CD4-positive, alpha-beta T cell (primary cell): Measurements from ENCODE around the gene DESI1. TPM values are rescaled to one million over a fixed set of nuclear protein-coding genes. Genes with fewer than 3 reads are reported as not detected.

ENCODE experiments used
- ATAC-seq: fragments of 200-7000 bp; cut with Tn5 transposase; one replicate; pipeline ENCODE4 v1.10.0; 2022; ENCODE audit warnings: mild to moderate bottlenecking; ENCODE audit not compliant: poor library complexity
- CTCF ChIA-PET: fragments of 350-600 bp; sonication (Branson Sonifier 250); formaldehyde crosslinking; loops from one replicate; lab custom pipeline; 2021; ENCODE audit warnings: antibody characterized with exemption, inconsistent platforms; lab: Charles Lee
- POLR2A ChIA-PET: fragments of 350-600 bp; sonication (Branson Sonifier 250); formaldehyde crosslinking; loops from one replicate; lab custom pipeline; 2021; ENCODE audit warnings: antibody characterized with exemption, inconsistent platforms; lab: Charles Lee
- DNase-seq, 14 experiments: peaks; one replicate each; pipeline ENCODE4 v3.0.0-alpha.2; 2013 to 2020; ENCODE audit warnings: mixed read lengths in 2 of 14
- H3K27ac ChIP-seq, 2 donors: one replicate each; pipeline versions ENCODE4 v1.5.1 to v1.7.0; 2013; ENCODE audit warnings: low read length in 2 of 2, low read depth in 1 of 2, mild to moderate bottlenecking in 1 of 2
- H3K27me3 ChIP-seq, 2 experiments: 1 replicate in 1 of 2; 2 replicates in 1 of 2; pipeline versions ENCODE4 v1.6.1 to v1.7.0; 2013; ENCODE audit warnings: low read length in 2 of 2, control low read depth in 1 of 2, mild to moderate bottlenecking in 1 of 2, moderate library complexity in 1 of 2; ENCODE audit not compliant: insufficient read depth in 2 of 2, control insufficient read depth in 1 of 2
- H3K36me3 ChIP-seq: one replicate; pipeline ENCODE4 v1.6.1; 2013; ENCODE audit warnings: low read length, control low read depth; ENCODE audit not compliant: insufficient read depth
- H3K4me1 ChIP-seq: one replicate; pipeline ENCODE4 v1.6.1; 2013; ENCODE audit warnings: low read length, control low read depth; ENCODE audit not compliant: insufficient read depth
- H3K4me3 ChIP-seq: one replicate; pipeline ENCODE4 v1.5.1; 2013; ENCODE audit warnings: mild to moderate bottlenecking, low read length, moderate library complexity
- H3K9me3 ChIP-seq, 2 experiments: 1 replicate in 1 of 2; 2 replicates in 1 of 2; pipeline versions ENCODE4 v1.6.1 to v1.7.0; 2013; ENCODE audit warnings: low read length in 2 of 2, mild to moderate bottlenecking in 2 of 2, control low read depth in 1 of 2, moderate library complexity in 1 of 2; ENCODE audit not compliant: control insufficient read depth in 1 of 2, insufficient read depth in 1 of 2
- H3K27ac Mint-ChIP-seq: one replicate; pipeline ENCODE4 v1.8.0; 2020; ENCODE audit warnings: mixed read lengths
- H3K27me3 Mint-ChIP-seq: one replicate; pipeline ENCODE4 v1.8.0; 2021; ENCODE audit warnings: mixed read lengths
- H3K36me3 Mint-ChIP-seq: one replicate; pipeline ENCODE4 v1.8.0; 2021; ENCODE audit warnings: low read depth, mixed read lengths
- H3K4me1 Mint-ChIP-seq: one replicate; pipeline ENCODE4 v1.8.0; 2021; ENCODE audit warnings: low read depth, mixed read lengths
- H3K4me3 Mint-ChIP-seq: one replicate; pipeline ENCODE4 v1.8.0; 2020; ENCODE audit warnings: mild to moderate bottlenecking, mixed read lengths
- H3K9me3 Mint-ChIP-seq: one replicate; pipeline ENCODE4 v1.8.0; 2020; ENCODE audit warnings: mixed read lengths
- intact Hi-C, 2 experiments: fragments of 100-400 bp; cut with DNase I in 1 of 2; cut with micrococcal nuclease in 1 of 2; formaldehyde crosslinking; loops; one replicate each; pipeline versions ENCODE4 v1.15.1 to v1.9.0; 2023 to 2025; cut with DNase I, micrococcal nuclease
- total RNA-seq, 174 experiments: library from RNA in 2 of 174; stranded (reverse) in 2 of 174; gene quantifications; one replicate each; pipeline ENCODE4 v1.2.3 and lab custom pipeline; 2021 to 2026
- TF ChIP-seq, protein P1 (sequence below): fragments of 200-600 bp; IDR thresholded peaks from one replicate; pipeline ENCODE4 v1.8.0; 2022; ENCODE audit warnings: antibody characterized with exemption, mild to moderate bottlenecking

DESI1 gene
- total RNA-seq, 2 experiments from 2014 or later = 12.7 to 13.0 TPM

DNA sequence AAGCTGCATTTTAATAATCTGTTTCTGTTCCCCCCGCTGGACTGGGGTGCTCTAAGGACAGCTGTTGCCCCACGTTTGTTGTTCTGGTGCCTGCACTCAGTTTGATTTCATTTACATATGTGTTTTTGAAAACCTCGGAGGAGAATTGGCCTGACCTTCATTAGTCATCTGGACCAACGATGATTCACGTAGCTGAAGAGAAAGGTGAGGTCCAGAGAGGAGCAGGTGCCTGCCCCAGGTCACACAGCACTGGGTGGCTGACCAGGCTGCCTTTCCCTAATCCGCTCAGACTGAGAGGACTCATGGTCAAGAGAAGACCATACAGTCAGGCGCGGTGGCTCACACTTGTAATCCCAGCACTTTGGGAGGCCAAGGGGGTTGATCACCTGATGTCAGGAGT, 56.3 kb downstream of the DESI1 start:
- Histone ChIP-seq H3K4me1 (no peaks in the 10 kb centered on the region), H3K4me3 (no peak overlapping the region), H3K9me3 (no peaks in the 10 kb centered on the region), H3K27me3 (peaks cover 9 to 15% of the 10 kb centered on the region in 2 experiments), H3K27ac (no peak overlapping the region), H3K36me3 (no peaks in the 10 kb centered on the region)
- CTCF ChIA-PET = no interaction called here
- TF ChIP-seq, protein P1, sequence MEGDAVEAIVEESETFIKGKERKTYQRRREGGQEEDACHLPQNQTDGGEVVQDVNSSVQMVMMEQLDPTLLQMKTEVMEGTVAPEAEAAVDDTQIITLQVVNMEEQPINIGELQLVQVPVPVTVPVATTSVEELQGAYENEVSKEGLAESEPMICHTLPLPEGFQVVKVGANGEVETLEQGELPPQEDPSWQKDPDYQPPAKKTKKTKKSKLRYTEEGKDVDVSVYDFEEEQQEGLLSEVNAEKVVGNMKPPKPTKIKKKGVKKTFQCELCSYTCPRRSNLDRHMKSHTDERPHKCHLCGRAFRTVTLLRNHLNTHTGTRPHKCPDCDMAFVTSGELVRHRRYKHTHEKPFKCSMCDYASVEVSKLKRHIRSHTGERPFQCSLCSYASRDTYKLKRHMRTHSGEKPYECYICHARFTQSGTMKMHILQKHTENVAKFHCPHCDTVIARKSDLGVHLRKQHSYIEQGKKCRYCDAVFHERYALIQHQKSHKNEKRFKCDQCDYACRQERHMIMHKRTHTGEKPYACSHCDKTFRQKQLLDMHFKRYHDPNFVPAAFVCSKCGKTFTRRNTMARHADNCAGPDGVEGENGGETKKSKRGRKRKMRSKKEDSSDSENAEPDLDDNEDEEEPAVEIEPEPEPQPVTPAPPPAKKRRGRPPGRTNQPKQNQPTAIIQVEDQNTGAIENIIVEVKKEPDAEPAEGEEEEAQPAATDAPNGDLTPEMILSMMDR = no peak
- ATAC-seq (no peak), DNase-seq (no peak)
- no peaks in the 10 kb centered on the region for H3K4me1 Mint-ChIP-seq
- H3K27me3 Mint-ChIP-seq = peaks cover 20% of the 10 kb centered on the region
- POLR2A ChIA-PET = no interaction called here
- intact Hi-C loops = no loop called here
- H3K4me3 Mint-ChIP-seq = no peak overlapping the region
- no peak overlapping the region for H3K27ac Mint-ChIP-seq
- H3K9me3 Mint-ChIP-seq = no peaks in the 10 kb centered on the region
- H3K36me3 Mint-ChIP-seq = no peaks in the 10 kb centered on the region

DNA sequence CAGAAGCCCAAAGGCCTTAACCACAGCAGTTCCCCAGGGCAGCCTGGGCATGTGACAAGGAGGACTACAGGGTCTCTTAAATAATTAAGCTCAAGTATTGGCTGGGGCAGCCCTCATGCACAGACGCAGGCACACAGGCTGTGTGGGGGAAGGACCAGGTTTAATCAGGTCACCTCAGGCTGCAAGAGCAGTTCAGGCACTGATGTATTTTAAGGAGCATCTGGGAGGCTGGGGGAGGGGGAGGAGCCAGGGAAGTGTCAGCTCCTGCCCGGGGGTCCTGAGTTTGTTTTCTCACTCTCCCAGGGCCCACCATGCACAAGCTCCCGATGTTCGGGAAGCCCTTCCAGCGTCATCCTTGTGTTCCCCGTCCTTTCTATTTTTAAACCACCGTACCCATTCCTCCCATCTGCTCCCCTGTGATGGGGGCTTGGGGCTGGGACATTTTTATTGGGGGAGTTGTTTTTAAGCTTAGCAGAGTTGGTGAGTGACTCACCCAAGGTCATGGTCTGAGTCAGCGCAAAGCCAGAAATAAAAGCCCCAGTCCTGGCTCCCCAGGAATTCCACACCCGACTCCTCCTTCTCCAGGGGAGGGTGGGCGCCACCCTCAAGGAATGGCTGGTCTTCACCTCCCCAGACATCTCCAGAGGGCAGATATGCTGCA, 57.7 kb downstream of the DESI1 start:
- Mint-ChIP-seq H3K27ac (no peak overlapping the region), H3K27me3 (peaks cover 20% of the 10 kb centered on the region), H3K36me3 (no peaks in the 10 kb centered on the region), H3K4me1 (no peaks in the 10 kb centered on the region), H3K9me3 (no peaks in the 10 kb centered on the region), H3K4me3 (no peak overlapping the region)
- H3K36me3 ChIP-seq = no peaks in the 10 kb centered on the region
- ChIA-PET POLR2A (no interaction called here), CTCF (interaction anchor here (0.8 kb wide), 1 partner anchor 52 kb away, joined by 3 read pairs; no protein-coding TSS in a partner anchor)
- H3K4me1 ChIP-seq = no peaks in the 10 kb centered on the region
- peaks cover 14 to 16% of the 10 kb centered on the region in 2 experiments for H3K27me3 ChIP-seq
- no peaks in the 10 kb centered on the region for H3K9me3 ChIP-seq
- TF ChIP-seq, protein P1 = no peak
- H3K4me3 ChIP-seq = no peak overlapping the region
- no peak overlapping the region for H3K27ac ChIP-seq
- ATAC-seq (no peak), DNase-seq (no peak)
- intact Hi-C loops = no loop called here

DNA sequence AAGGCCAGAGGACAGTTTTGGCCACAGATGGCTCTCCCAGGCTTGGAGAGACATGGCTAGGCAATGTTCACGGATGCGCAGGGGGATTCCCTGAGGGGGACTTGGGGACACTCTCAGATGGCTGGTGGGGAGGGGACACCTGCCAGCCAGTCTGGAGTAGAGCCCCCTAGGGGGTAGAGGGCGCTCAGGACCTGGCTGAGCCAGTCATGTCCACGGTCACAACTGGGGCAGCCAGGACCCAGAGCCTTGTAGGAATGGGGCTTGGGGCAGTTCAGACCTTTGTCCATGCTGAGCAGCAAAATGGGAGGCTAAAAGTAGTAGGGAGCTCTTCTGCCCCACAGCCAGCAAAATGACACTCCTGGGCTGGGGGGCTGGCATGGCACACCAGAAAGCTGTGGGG, 58.4 kb downstream of the DESI1 start:
- Histone ChIP-seq H3K27ac (no peak overlapping the region), H3K9me3 (no peaks in the 10 kb centered on the region), H3K4me1 (no peaks in the 10 kb centered on the region), H3K36me3 (no peaks in the 10 kb centered on the region), H3K4me3 (no peak overlapping the region), H3K27me3 (peaks cover 16 to 17% of the 10 kb centered on the region in 2 experiments)
- Mint-ChIP-seq H3K36me3 (no peaks in the 10 kb centered on the region), H3K9me3 (no peaks in the 10 kb centered on the region), H3K4me3 (no peak overlapping the region), H3K27me3 (peaks cover 20% of the 10 kb centered on the region), H3K4me1 (no peaks in the 10 kb centered on the region), H3K27ac (no peak overlapping the region)
- DNase-seq (no peak), ATAC-seq (no peak)
- ChIA-PET POLR2A (interaction anchor here (0.7 kb wide), 1 partner anchor 27 kb away, joined by 3 read pairs; the partner anchor contains the start of gene PMM1), CTCF (no interaction called here)
- intact Hi-C loops = no loop called here
- TF ChIP-seq, protein P1 = no peak
